MCF 10A (cell line): ENCODE measurements around the gene BEND5. TPM values are rescaled to one million over a fixed set of nuclear protein-coding genes. Genes with fewer than 3 reads are reported as not detected.

Experiments
- Bru-seq: library from RNA; stranded (reverse); fragments of 400-500 nt; gene quantifications from one replicate; lab custom pipeline; 2021; lab: Mats Ljungman, UMichigan
- BruChase-seq, 2 experiments: library from RNA; stranded (reverse); fragments of 400-500 nt; gene quantifications; one replicate each; lab custom pipeline; 2021; lab: Mats Ljungman, UMichigan
- BruUV-seq: library from RNA; stranded (reverse); fragments of 400-500 nt; replicated peaks from 2 replicates; lab custom pipeline; 2021; lab: Mats Ljungman, UMichigan
- CTCF ChIA-PET: fragments of 300-600 bp; sonication (Branson Sonifier 250); formaldehyde crosslinking; extraction: SDS; loops from one replicate; lab custom pipeline; 2021; ENCODE audit warnings: antibody characterized with exemption, inconsistent platforms; lab: Yijun Ruan, JAX
- POLR2A ChIA-PET: fragments of 300-600, 350-650 bp; sonication (Branson Sonifier 250); formaldehyde crosslinking; extraction: SDS; loops from one replicate; lab custom pipeline; 2020; ENCODE audit warnings: antibody characterized with exemption, inconsistent platforms; lab: Yijun Ruan, JAX
- DNase-seq: peaks from one replicate; pipeline ENCODE4 v3.0.0-alpha.2; 2018; ENCODE audit not compliant: unreplicated experiment
- H3K27ac Mint-ChIP-seq: one replicate; pipeline ENCODE4 v1.8.0; 2022; ENCODE audit warnings: mild to moderate bottlenecking, low read depth, mixed read lengths; ENCODE audit not compliant: unreplicated experiment
- H3K27me3 Mint-ChIP-seq: one replicate; pipeline ENCODE4 v1.8.0; 2022; ENCODE audit warnings: mixed read lengths; ENCODE audit not compliant: insufficient read depth, unreplicated experiment
- H3K36me3 Mint-ChIP-seq: one replicate; pipeline ENCODE4 v1.8.0; 2022; ENCODE audit warnings: mild to moderate bottlenecking, moderate library complexity, mixed read lengths; ENCODE audit not compliant: insufficient read depth, unreplicated experiment
- H3K4me1 Mint-ChIP-seq: one replicate; pipeline ENCODE4 v1.8.0; 2022; ENCODE audit warnings: mixed read lengths; ENCODE audit not compliant: insufficient read depth, unreplicated experiment
- H3K4me3 Mint-ChIP-seq: one replicate; pipeline ENCODE4 v1.8.0; 2022; ENCODE audit warnings: mild to moderate bottlenecking, moderate library complexity, mixed read lengths; ENCODE audit not compliant: unreplicated experiment
- H3K9me3 Mint-ChIP-seq: one replicate; pipeline ENCODE4 v1.8.0; 2022; ENCODE audit warnings: mixed read lengths; ENCODE audit not compliant: unreplicated experiment
- CTCF ChIP-seq: fragments of 200-600 bp; IDR thresholded peaks from one replicate; pipeline ENCODE4 v1.8.0; 2022; ENCODE audit warnings: antibody characterized with exemption, mild to moderate bottlenecking; ENCODE audit not compliant: unreplicated experiment
- intact Hi-C: fragments of 100-400 bp; cut with micrococcal nuclease; formaldehyde crosslinking; loops from 2 replicates; pipeline ENCODE4 v1.14.1; 2022
- long read RNA-seq: library from polyadenylated mRNA; stranded (forward); transcript quantifications from one replicate; pipeline ENCODE4 v2.0.0, GENCODE V29; 2022
- total RNA-seq: library from RNA; stranded (reverse); gene quantifications from 2 replicates; pipeline ENCODE4 v1.2.3, GENCODE V29; 2022

BEND5 gene
- not detected in 2 replicates for total RNA-seq
- Bru-seq, nascent RNA: not detected
- not detected for BruChase-seq, experiment 1, labeled RNA remaining after a 6-hour chase
- BruChase-seq, experiment 2, labeled RNA remaining after a 2-hour chase: not detected
- long read RNA-seq: 0 reads

- Mint-ChIP-seq H3K4me1 (no peaks in the 10 kb centered on the region), H3K27me3 (peaks cover 28% of the 10 kb centered on the region), H3K4me3 (no peak within 1 kb of the TSS), H3K36me3 (peaks cover 5% of the 10 kb centered on the region), H3K9me3 (no peaks in the 10 kb centered on the region), H3K27ac (no peak within 1 kb of the TSS)
- intact Hi-C loops: no loop called here
- no peak for DNase-seq
- no peak for TF ChIP-seq CTCF
- CTCF ChIA-PET: no interaction called here
- BruUV-seq: no TSS peak
- POLR2A ChIA-PET: no interaction called here
Observed at GRCh38 chr1:48776393-48777218, at the start of gene BEND5. Gene BEND5, minus strand, starts transcription at chr1:48776891. Its CDS starts 60 bp downstream, at chr1:48776831.

GRCh38 chr1:48823168-48823567 lies 46.5 kb upstream of the BEND5 start:
- H3K27me3 Mint-ChIP-seq: no peaks in the 10 kb centered on the region
- CTCF ChIA-PET: interaction anchor here (0.6 to 1.8 kb wide), 5 partner anchors 20 to 126 kb away, joined by 3 to 6 read pairs (median 3); no protein-coding TSS in a partner anchor
- no peak overlapping the region for H3K4me3 Mint-ChIP-seq
- intact Hi-C loops: no loop called here
- peak; percentile 73 for DNase-seq
- no peaks in the 10 kb centered on the region for H3K4me1 Mint-ChIP-seq
- H3K36me3 Mint-ChIP-seq: no peaks in the 10 kb centered on the region
- H3K9me3 Mint-ChIP-seq: no peaks in the 10 kb centered on the region
- POLR2A ChIA-PET: interaction anchor here (0.7 kb wide), 1 partner anchor 681 kb away, joined by 3 read pairs; no protein-coding TSS in a partner anchor
- BruUV-seq: no TSS peak
- H3K27ac Mint-ChIP-seq: no peak overlapping the region
- no peak for TF ChIP-seq CTCF

GRCh38 chr1:48820491-48820890 lies 43.8 kb upstream of the BEND5 start:
- H3K9me3 Mint-ChIP-seq: no peaks in the 10 kb centered on the region

More at GRCh38 chr1:48820491-48820890, 43.8 kb upstream of the BEND5 start:
- Mint-ChIP-seq H3K4me3 (no peak overlapping the region), H3K27ac (no peak overlapping the region), H3K36me3 (no peaks in the 10 kb centered on the region), H3K27me3 (no peaks in the 10 kb centered on the region), H3K4me1 (no peaks in the 10 kb centered on the region)
- intact Hi-C loops: no loop called here
- POLR2A ChIA-PET: no interaction called here
- CTCF ChIA-PET: interaction anchor here (0.6 to 1.3 kb wide), 5 partner anchors 11 to 248 kb away, joined by 3 to 10 read pairs (median 4); no protein-coding TSS in a partner anchor
- no peak for DNase-seq
- no TSS peak for BruUV-seq
- TF ChIP-seq CTCF: no peak
